Rectal smooth muscle tissue (tissue), 1 donor: ENCODE data around the gene AKR1E2.

Source experiments
- H3K27ac ChIP-seq: one replicate; pipeline ENCODE4 v1.7.0; 2013; ENCODE audit warnings: low read depth, low read length, inconsistent platforms
- H3K27me3 ChIP-seq: one replicate; pipeline ENCODE4 v1.7.0; 2013; ENCODE audit warnings: low read length; ENCODE audit not compliant: control insufficient read depth, insufficient read depth
- H3K36me3 ChIP-seq: one replicate; pipeline ENCODE4 v1.7.0; 2013; ENCODE audit warnings: low read length; ENCODE audit not compliant: control insufficient read depth, insufficient read depth
- H3K4me1 ChIP-seq: one replicate; pipeline ENCODE4 v1.7.0; 2013; ENCODE audit warnings: low read length; ENCODE audit not compliant: control insufficient read depth, insufficient read depth
- H3K4me3 ChIP-seq: one replicate; pipeline ENCODE4 v1.7.0; 2013; ENCODE audit warnings: low read length
- H3K9ac ChIP-seq: one replicate; pipeline ENCODE4 v1.7.0; 2013; ENCODE audit warnings: low read length

The AKR1E2 gene

GRCh38 chr10:4849555-4850242, 23.7 kb downstream of the AKR1E2 start:
- no peak overlapping the region for H3K27ac ChIP-seq
- H3K4me1 ChIP-seq = peaks cover 3% of the 10 kb centered on the region
- no peaks in the 10 kb centered on the region for H3K36me3 ChIP-seq
- H3K9ac ChIP-seq = no peak overlapping the region
- H3K27me3 ChIP-seq = no peaks in the 10 kb centered on the region
- no peak overlapping the region for H3K4me3 ChIP-seq

GRCh38 chr10:4850397-4850796, 24.4 kb downstream of the AKR1E2 start:
- H3K4me1 ChIP-seq = peaks cover 3% of the 10 kb centered on the region
- no peaks in the 10 kb centered on the region for H3K36me3 ChIP-seq
- no peaks in the 10 kb centered on the region for H3K27me3 ChIP-seq
- no peak overlapping the region for H3K9ac ChIP-seq
- no peak overlapping the region for H3K27ac ChIP-seq
- no peak overlapping the region for H3K4me3 ChIP-seq

- no peaks in the 10 kb centered on the region for H3K27me3 ChIP-seq
- H3K4me1 ChIP-seq = peaks cover 3% of the 10 kb centered on the region
- H3K27ac ChIP-seq = no peak overlapping the region
- H3K4me3 ChIP-seq = no peak overlapping the region
- H3K36me3 ChIP-seq = no peaks in the 10 kb centered on the region
- no peak overlapping the region for H3K9ac ChIP-seq
These were observed 25.2 kb downstream of the AKR1E2 start for GRCh38 chr10:4851176-4851575.

- Histone ChIP-seq H3K36me3 (no peaks in the 10 kb centered on the region), H3K9ac (no peak overlapping the region), H3K4me1 (peaks cover 3% of the 10 kb centered on the region), H3K27ac (no peak overlapping the region), H3K27me3 (no peaks in the 10 kb centered on the region), H3K4me3 (no peak overlapping the region)
These were observed 25.8 kb downstream of the AKR1E2 start for GRCh38 chr10:4851846-4852245.

- H3K4me1 ChIP-seq = no peaks in the 10 kb centered on the region
- H3K27ac ChIP-seq = no peak overlapping the region
- H3K4me3 ChIP-seq = no peak overlapping the region
- no peak overlapping the region for H3K9ac ChIP-seq
- no peaks in the 10 kb centered on the region for H3K36me3 ChIP-seq
- H3K27me3 ChIP-seq = no peaks in the 10 kb centered on the region
These were observed 40.1 kb downstream of the AKR1E2 start for GRCh38 chr10:4865945-4866661.

GRCh38 chr10:4867109-4867519, 41.1 kb downstream of the AKR1E2 start:
- Histone ChIP-seq H3K4me1 (no peaks in the 10 kb centered on the region), H3K27me3 (no peaks in the 10 kb centered on the region), H3K27ac (no peak overlapping the region), H3K9ac (no peak overlapping the region), H3K4me3 (no peak overlapping the region), H3K36me3 (no peaks in the 10 kb centered on the region)

- H3K4me3 ChIP-seq = no peak overlapping the region
- no peak overlapping the region for H3K9ac ChIP-seq
- no peaks in the 10 kb centered on the region for H3K36me3 ChIP-seq
- no peaks in the 10 kb centered on the region for H3K27me3 ChIP-seq
- H3K27ac ChIP-seq = no peak overlapping the region
- no peaks in the 10 kb centered on the region for H3K4me1 ChIP-seq
These were observed 41.7 kb downstream of the AKR1E2 start for GRCh38 chr10:4867520-4868356.

- H3K27me3 ChIP-seq = no peaks in the 10 kb centered on the region
- no peak overlapping the region for H3K9ac ChIP-seq
- no peak overlapping the region for H3K4me3 ChIP-seq
- H3K27ac ChIP-seq = no peak overlapping the region
- no peaks in the 10 kb centered on the region for H3K36me3 ChIP-seq
- H3K4me1 ChIP-seq = no peaks in the 10 kb centered on the region
These were observed 42.3 kb downstream of the AKR1E2 start for GRCh38 chr10:4868357-4868657.

GRCh38 chr10:4882704-4883078, 56.7 kb downstream of the AKR1E2 start:
- H3K36me3 ChIP-seq = no peaks in the 10 kb centered on the region
- no peak overlapping the region for H3K27ac ChIP-seq

GRCh38 chr10:4883079-4883739, 57.2 kb downstream of the AKR1E2 start:
- H3K9ac ChIP-seq = no peak overlapping the region
- no peaks in the 10 kb centered on the region for H3K4me1 ChIP-seq
- H3K36me3 ChIP-seq = no peaks in the 10 kb centered on the region
- H3K4me3 ChIP-seq = no peak overlapping the region
- H3K27me3 ChIP-seq = no peaks in the 10 kb centered on the region
- no peak overlapping the region for H3K27ac ChIP-seq

More at GRCh38 chr10:4882704-4883078, 56.7 kb downstream of the AKR1E2 start:
- Histone ChIP-seq H3K27me3 (no peaks in the 10 kb centered on the region), H3K9ac (no peak overlapping the region), H3K4me1 (no peaks in the 10 kb centered on the region), H3K4me3 (no peak overlapping the region)

GRCh38 chr10:4885162-4885561, 59.2 kb downstream of the AKR1E2 start:
- no peaks in the 10 kb centered on the region for H3K27me3 ChIP-seq
- no peaks in the 10 kb centered on the region for H3K36me3 ChIP-seq
- H3K27ac ChIP-seq = no peak overlapping the region
- no peak overlapping the region for H3K4me3 ChIP-seq
- H3K4me1 ChIP-seq = no peaks in the 10 kb centered on the region
- no peak overlapping the region for H3K9ac ChIP-seq

- Histone ChIP-seq H3K27me3 (no peaks in the 10 kb centered on the region), H3K36me3 (no peaks in the 10 kb centered on the region), H3K4me3 (no peak overlapping the region), H3K4me1 (no peaks in the 10 kb centered on the region), H3K9ac (no peak overlapping the region), H3K27ac (no peak overlapping the region)
These were observed 61.5 kb downstream of the AKR1E2 start for GRCh38 chr10:4887501-4887900.
